Activated T-helper 9 cell treated with anti-CD3 and anti-CD28 coated beads, Interleukin-2, amount 50 U/mL, for 16 hours (primary cell): ENCODE measurements around the gene HSF2.

Experiments
- DNase-seq: peaks from one replicate; pipeline ENCODE4 v3.0.0-alpha.2; 2020; ENCODE audit warnings: low read depth

HSF2 gene

GRCh38 chr6:122399055-122399347 lies 451 bp upstream of the HSF2 start:
- no peak for DNase-seq

GRCh38 chr6:122400121-122400450 lies 634 bp downstream of the HSF2 start:
- no peak for DNase-seq

GRCh38 chr6:122400462-122401089 lies 1.1 kb downstream of the HSF2 start:
- no peak for DNase-seq

- DNase-seq: no peak
Observed at GRCh38 chr6:122401104-122401503, 1.7 kb downstream of the HSF2 start.

GRCh38 chr6:122404444-122404843 lies 5.0 kb downstream of the HSF2 start:
- DNase-seq: no peak

- DNase-seq: no peak
Observed at GRCh38 chr6:122405417-122405816, 6.0 kb downstream of the HSF2 start.

GRCh38 chr6:122406187-122406586 lies 6.7 kb downstream of the HSF2 start:
- DNase-seq: no peak

GRCh38 chr6:122407712-122408111 lies 8.3 kb downstream of the HSF2 start:
- no peak for DNase-seq

GRCh38 chr6:122408240-122408639 lies 8.8 kb downstream of the HSF2 start:
- DNase-seq: no peak

- DNase-seq: no peak
Observed at GRCh38 chr6:122408702-122409458, 9.4 kb downstream of the HSF2 start.

- DNase-seq: no peak
Observed at GRCh38 chr6:122412001-122412400, 12.5 kb downstream of the HSF2 start.

- no peak for DNase-seq
Observed at GRCh38 chr6:122416825-122417224, 17.4 kb downstream of the HSF2 start.

GRCh38 chr6:122422003-122422402 lies 22.6 kb downstream of the HSF2 start:
- DNase-seq: no peak

- no peak for DNase-seq
Observed at GRCh38 chr6:122422614-122423267, 23.3 kb downstream of the HSF2 start.

GRCh38 chr6:122423734-122424133 lies 24.3 kb downstream of the HSF2 start:
- no peak for DNase-seq

- DNase-seq: no peak
Observed at GRCh38 chr6:122426597-122426996, 27.1 kb downstream of the HSF2 start.

GRCh38 chr6:122428781-122429180 lies 29.3 kb downstream of the HSF2 start:
- no peak for DNase-seq

- no peak for DNase-seq
Observed at GRCh38 chr6:122429323-122429722, 29.9 kb downstream of the HSF2 start.

GRCh38 chr6:122431780-122432179 lies 32.3 kb downstream of the HSF2 start:
- DNase-seq: no peak

- DNase-seq: no peak
Observed at GRCh38 chr6:122432816-122433215, 33.4 kb downstream of the HSF2 start.

- DNase-seq: no peak
Observed at GRCh38 chr6:122438975-122439374, 39.5 kb downstream of the HSF2 start.

- DNase-seq: no peak
Observed at GRCh38 chr6:122445274-122445673, 45.8 kb downstream of the HSF2 start.

GRCh38 chr6:122449069-122449468 lies 49.6 kb downstream of the HSF2 start:
- DNase-seq: no peak

GRCh38 chr6:122452509-122452908 lies 53.1 kb downstream of the HSF2 start:
- no peak for DNase-seq
